ENCODE measurements around the gene AFMID.
"Not testable (repeated sequence)": the region's sequence is repeated elsewhere in the genome, so short reads cannot be mapped to it uniquely, and the experiment has no call there.

The AFMID gene

GRCh38 chr17:78186692-78187595, at the start of gene AFMID, which contains the start of gene TK1:
Gene AFMID (plus strand): TSS chr17:78187362. CDS start chr17:78187371, 9 bp downstream.
Gene TK1 (minus strand): TSS chr17:78187052. CDS start chr17:78186994, 58 bp downstream.
- no peak for FAIRE-seq

- FAIRE-seq = no peak
Observed at GRCh38 chr17:78137392-78138203, 49.6 kb upstream of the AFMID start.

GRCh38 chr17:78138204-78139060, 48.7 kb upstream of the AFMID start:
- no peak for FAIRE-seq

- FAIRE-seq = not testable (repeated sequence)
Observed at GRCh38 chr17:78139861-78140168, 47.3 kb upstream of the AFMID start.

- no peak for FAIRE-seq
Observed at GRCh38 chr17:78140169-78141051, 46.8 kb upstream of the AFMID start.

- FAIRE-seq = no peak
Observed at GRCh38 chr17:78141437-78142118, 45.6 kb upstream of the AFMID start.

GRCh38 chr17:78142119-78142861, 44.9 kb upstream of the AFMID start:
- FAIRE-seq = no peak

- FAIRE-seq = no peak
Observed at GRCh38 chr17:78143214-78144146, 43.7 kb upstream of the AFMID start.

- FAIRE-seq = no peak
Observed at GRCh38 chr17:78144147-78144719, 42.9 kb upstream of the AFMID start.

GRCh38 chr17:78144736-78145641, 42.2 kb upstream of the AFMID start:
- no peak for FAIRE-seq

GRCh38 chr17:78146471-78146869, 40.7 kb upstream of the AFMID start:
- no peak for FAIRE-seq

GRCh38 chr17:78146881-78147280, 40.3 kb upstream of the AFMID start:
- no peak for FAIRE-seq

- FAIRE-seq = no peak
Observed at GRCh38 chr17:78147315-78147998, 39.7 kb upstream of the AFMID start.

GRCh38 chr17:78148286-78149016, 38.7 kb upstream of the AFMID start:
- FAIRE-seq = no peak

- FAIRE-seq = no peak
Observed at GRCh38 chr17:78151514-78152008, 35.6 kb upstream of the AFMID start.

Measured in colon (tissue), 2 donors.